Measurements from ENCODE around the gene USPL1.
"Not testable (repeated sequence)": the region's sequence is repeated elsewhere in the genome, so short reads cannot be mapped to it uniquely, and the experiment has no call there.

Gene USPL1

DNA sequence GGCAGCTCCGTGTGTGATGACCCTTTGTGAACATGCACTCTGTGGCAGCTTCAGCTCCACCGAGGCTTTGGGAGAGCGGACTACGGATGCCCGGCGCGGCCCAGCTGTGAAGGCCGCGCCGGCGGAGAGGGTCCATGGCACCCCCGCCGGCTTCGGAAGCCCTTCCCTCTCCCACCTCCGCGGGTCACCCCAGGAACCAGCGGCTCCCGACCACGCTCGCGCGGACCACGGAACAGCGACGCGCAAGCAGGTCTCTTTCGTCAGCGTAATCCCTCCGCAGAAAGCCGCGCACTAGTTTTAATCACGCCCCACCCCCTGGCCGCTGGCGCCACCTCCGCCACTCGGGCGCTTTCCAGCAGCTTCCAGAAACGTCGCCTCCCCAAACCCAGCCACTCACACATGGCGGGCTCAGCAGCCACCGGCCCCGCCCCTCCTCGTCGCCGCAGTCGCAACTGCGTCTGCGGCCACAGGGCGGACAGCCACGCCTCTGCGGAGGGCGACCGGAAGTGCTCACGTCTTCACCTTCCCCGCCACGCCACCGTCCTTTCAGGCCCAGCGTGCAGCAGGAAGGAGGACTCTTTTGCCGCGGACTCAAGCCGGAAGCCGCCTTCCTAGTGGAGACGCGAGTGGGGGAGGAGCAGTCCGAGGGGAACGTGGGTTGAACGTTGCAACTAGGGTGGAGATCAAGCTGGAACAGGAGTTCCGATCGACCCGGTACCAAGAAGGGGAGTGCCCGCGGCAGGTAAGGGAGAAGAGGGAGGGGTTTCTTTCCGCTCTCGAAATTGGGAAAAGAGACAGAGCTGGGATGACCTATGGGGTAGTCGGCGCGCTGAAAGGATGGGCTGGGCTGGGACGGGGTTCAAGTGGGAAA lies at the start of gene USPL1:
Gene USPL1 (plus strand): TSS at position 606 of the 871 bp plus-strand sequence. CDS start 3,221 bp downstream, outside the sequence.
- peak; percentile 100 for DNase-seq
- in situ Hi-C loops (cut with MboI; ENCODE audit: low pct_unique_long_range_greater_than_20kb, low sequenced_read_pairs) = no loop called here

DNA sequence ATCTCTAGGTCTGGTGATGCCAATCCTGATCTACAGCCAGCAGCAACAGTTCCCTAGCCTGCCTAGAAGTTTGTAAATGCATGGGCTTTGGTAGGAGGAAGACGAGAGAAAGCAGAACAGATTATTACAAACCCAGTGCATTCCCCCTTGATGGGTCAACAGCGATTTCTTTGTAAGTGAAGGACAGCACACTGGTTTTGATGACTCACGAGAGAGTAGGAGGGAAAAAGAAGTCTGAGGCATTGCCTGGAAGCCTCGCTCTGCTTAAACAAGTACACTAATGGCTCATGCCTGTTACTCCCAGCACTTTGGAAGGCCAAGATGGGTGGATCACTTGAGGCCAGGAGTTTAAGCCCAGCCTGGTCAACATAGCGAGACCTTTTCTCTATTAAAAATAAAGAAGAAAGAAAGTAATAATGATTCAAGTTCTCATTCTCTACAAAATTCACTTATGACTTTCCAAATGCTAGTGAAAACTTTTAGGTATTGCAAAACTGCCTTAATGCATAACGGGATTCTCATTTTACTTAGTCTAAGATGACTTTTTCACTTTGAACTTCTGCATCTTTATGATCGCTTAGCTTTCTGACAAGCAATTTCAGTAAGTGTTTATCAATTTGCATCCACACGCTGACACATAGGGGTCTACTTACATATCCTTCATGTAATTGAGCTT lies 47.7 kb upstream of the USPL1 start:
- DNase-seq = no peak
- in situ Hi-C loops (cut with MboI; ENCODE audit: low pct_unique_long_range_greater_than_20kb, low sequenced_read_pairs) = loop anchor here (25.0 kb wide), 1 partner anchor 433 kb away; no protein-coding TSS in a partner anchor

DNA sequence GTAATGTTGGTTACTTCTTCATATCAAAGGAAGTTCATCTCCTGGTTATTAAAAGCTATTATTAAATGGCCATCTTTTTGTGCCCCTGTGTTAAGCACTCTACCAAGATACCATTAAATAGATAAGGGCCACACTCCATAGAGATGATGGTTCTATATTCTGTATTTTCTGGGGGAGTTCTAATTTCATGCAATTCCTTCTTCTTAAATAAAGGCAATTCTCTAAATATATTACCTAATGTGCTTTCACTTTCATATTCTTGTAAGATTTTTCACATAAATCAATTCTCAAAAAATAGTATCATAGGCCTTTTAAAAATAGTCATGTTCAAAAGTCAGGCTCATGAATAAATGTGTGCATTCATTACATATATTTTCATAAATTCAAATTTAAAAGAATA lies 47.0 kb upstream of the USPL1 start:
- DNase-seq = no peak
- in situ Hi-C loops (cut with MboI; ENCODE audit: low pct_unique_long_range_greater_than_20kb, low sequenced_read_pairs) = loop anchor here (25.0 kb wide), 1 partner anchor 433 kb away; no protein-coding TSS in a partner anchor

DNA sequence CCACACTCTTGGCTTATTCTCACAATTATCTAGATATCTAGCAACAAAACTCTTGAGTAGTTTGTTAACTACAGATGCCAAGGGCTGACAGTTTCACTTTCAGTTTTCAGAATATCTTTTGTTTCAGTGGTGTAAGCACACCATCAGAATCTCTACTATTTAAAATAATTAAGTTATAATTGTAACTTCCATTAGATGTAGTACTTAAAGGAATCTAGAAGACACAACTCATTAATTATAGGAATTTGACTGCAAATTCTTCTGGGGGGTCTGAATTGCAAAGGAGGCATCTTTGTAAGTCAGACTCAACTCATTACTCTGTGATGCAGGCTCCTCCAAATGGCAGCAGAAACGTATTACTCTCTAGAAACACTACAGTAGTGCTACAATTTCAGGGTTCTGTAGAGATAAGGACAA lies 44.9 kb upstream of the USPL1 start:
- in situ Hi-C loops (cut with MboI; ENCODE audit: low pct_unique_long_range_greater_than_20kb, low sequenced_read_pairs) = loop anchor here (25.0 kb wide), 1 partner anchor 436 kb away; no protein-coding TSS in a partner anchor

DNA sequence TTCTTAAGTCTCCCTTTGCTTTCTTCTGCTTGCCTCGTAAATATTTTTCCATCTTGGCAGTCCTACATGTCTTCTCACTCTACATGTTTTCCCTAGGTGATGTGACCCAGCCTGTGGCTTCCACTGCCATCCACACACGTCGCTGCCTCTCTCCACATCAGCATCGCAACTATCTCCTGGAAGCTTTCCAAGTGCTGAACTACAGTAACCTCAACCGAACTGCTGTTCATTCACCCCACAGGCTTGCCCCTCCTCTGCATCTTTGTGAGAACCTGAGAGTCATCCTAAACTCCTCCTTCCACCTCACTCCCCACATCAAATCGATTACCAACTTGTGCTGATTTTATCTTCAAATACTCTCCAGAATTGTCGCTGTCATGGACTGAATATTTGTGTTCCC lies 41.2 kb upstream of the USPL1 start:
- peak; percentile 33 for DNase-seq

More for the DNA sequence above, 44.9 kb upstream of the USPL1 start:
- peak; percentile 44 for DNase-seq

DNA sequence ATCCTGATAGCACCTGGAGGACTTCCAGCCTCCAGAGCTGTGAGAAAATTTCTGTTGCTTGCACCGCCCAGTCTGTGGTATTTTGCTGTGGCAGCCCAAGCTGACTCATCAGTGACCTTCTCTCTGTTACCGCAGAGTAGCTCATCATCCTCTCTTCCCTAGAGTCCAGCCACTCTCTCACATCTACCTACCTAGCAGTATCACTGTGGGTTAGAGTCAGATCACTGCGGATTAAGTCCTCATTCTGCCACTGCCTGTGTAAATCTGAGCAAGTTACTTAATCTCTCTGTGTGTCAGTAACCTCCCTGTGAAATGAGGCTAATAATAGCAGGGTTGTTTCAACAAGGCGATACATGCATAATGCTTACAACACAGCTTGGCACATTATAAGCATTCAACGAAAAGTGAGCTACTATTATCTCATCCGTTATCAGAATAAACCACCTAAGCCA lies 40.3 kb upstream of the USPL1 start:
- peak; percentile 41 for DNase-seq
- in situ Hi-C loops (cut with MboI; ENCODE audit: low pct_unique_long_range_greater_than_20kb, low sequenced_read_pairs) = no loop called here

More for the DNA sequence above, 41.2 kb upstream of the USPL1 start:
- in situ Hi-C loops (cut with MboI; ENCODE audit: low pct_unique_long_range_greater_than_20kb, low sequenced_read_pairs) = no loop called here

DNA sequence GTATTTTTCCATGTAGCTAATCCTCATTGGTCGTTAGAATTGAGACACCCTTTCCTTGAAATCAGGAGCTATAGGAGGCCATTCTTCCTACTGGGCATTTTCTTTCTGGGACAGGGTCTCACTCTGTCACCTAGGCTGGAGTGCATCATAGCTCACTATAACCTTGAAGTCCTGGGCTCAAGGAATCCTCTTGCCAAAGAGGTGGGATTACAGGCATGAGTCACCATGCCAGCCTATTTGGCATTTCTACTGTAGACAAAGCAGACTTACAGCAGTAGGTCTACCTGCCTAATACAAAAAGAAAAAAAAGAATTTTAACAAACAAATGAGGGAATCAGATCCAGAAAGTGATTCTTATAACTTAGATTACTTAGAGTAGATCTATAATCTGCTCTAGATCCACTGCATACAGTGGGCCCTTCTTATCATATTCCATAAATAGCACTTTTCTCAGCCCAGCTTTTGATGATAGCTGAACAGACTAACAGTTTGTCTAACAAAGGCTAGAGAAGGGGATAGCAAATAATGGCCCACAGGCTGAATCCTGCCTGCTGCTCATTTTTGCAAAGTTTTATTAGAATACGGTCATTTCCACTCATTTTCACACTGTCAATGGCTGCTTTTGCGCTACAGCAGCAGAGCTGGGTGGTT lies 36.7 kb upstream of the USPL1 start:
- no peak for DNase-seq
- in situ Hi-C loops (cut with MboI; ENCODE audit: low pct_unique_long_range_greater_than_20kb, low sequenced_read_pairs) = no loop called here

DNA sequence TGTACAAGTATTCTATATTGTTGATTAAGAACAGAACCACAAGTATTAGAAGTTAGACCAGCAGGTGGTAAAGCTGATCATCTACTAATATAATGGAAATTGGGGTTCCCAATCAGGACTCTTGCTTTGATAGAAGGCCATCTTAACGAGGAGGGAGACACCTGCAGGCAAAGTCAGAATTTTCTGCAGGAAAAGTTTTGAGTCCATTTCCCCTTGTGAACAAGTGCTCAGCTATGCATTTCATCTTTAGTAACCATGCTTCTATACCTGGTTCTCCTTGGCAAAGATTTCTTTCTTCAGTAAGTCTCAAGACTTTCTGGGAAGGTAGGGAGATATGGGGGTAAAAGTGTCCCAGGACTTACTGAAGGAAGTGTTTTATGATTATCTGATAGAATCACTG lies 36.1 kb upstream of the USPL1 start:
- DNase-seq = peak; percentile 24
- in situ Hi-C loops (cut with MboI; ENCODE audit: low pct_unique_long_range_greater_than_20kb, low sequenced_read_pairs) = no loop called here

DNA sequence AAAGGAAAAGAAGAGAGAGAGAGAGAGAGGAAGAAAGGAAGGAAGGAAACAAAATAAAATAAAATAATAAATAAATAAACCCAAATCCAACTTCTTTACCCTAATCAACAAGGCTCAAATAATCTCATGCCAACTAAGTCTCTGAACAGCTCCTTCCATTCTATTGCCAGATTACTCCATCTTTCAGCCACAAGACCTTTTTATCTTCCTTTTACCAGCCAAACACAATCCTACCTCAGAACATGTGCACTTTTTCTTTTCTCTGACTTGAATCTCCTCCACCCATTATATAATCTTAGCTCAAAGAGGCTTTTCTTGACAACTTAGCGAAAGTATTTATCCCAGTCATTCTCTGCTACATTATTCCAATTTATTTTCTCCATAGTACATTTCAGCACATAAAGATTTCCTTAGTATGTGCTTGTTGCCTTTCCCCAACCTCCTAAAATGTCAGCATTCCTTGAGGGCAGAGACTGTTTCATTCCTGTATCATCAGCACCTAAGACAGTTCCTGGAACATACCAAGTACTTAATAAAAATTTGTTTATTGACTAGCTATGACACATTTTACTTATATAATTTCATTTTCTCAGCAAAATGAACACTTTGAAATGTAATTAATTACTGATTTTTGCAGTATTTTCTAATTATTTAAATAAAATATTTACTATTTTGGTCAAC lies 33.5 kb upstream of the USPL1 start:
- DNase-seq = no peak
- in situ Hi-C loops (cut with MboI; ENCODE audit: low pct_unique_long_range_greater_than_20kb, low sequenced_read_pairs) = no loop called here

DNA sequence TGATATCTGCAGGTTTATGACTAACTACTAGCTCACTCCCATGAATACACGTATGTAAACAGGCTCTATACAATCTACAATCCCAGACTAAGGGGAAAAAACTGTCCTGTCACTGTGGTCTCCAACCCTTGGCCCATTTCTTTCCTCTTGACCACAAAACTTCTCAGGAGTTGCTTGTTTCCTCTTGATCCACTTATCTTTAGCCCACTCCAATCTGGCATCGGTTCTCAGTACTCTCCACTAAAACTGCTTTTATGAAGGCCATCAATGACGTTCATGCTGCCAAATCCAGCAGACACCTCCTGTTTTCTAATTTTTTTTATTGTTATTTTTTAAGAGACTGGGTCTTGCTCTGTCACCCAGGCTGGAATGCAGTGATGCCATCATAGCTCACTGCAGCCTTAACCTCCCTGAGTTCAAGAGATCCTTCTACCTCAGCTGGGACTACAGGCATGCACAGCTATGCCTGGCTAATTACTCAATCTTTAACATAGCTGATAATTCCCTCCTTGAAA lies 31.9 kb upstream of the USPL1 start:
- in situ Hi-C loops (cut with MboI; ENCODE audit: low pct_unique_long_range_greater_than_20kb, low sequenced_read_pairs) = no loop called here
- DNase-seq = peak; percentile 61

DNA sequence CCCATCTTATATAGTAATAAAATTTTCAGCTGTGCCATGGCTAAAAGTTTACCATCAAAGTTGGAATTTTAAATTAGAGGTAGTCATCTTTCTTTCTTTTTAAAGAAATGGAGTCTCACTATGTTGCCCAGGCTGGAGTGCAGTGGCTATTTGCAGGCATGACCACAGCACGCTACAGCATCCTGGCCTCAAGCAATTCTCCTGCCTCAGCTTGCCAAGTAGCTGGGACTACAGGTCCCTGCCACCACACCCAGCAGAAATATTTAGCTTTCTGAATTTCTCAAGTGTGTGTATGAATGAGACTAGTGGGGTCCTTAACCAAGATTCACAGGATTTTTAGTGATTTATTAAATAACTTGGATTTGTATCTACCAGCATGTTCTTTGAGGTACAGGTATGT lies 30.5 kb upstream of the USPL1 start:
- in situ Hi-C loops (cut with MboI; ENCODE audit: low pct_unique_long_range_greater_than_20kb, low sequenced_read_pairs) = no loop called here
- no peak for DNase-seq

DNA sequence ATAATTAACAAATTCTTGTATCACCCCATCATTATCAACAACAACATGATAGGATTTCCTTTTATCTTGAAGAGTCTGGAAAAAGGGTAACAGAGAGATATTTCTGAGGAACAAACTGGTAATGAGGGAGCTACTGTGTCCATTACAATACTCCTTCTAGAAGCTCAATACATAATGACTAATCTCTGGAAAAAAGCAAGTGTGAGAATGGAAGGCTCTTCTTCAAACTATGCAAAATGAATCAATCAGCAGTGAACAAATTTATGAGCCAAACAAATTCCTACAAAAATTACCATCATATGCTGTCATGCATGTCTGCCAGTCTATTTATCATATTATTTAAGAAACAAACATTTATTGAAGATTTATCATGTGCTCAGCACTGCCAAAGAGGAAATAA lies 30.0 kb upstream of the USPL1 start:
- in situ Hi-C loops (cut with MboI; ENCODE audit: low pct_unique_long_range_greater_than_20kb, low sequenced_read_pairs) = no loop called here
- DNase-seq = no peak

DNA sequence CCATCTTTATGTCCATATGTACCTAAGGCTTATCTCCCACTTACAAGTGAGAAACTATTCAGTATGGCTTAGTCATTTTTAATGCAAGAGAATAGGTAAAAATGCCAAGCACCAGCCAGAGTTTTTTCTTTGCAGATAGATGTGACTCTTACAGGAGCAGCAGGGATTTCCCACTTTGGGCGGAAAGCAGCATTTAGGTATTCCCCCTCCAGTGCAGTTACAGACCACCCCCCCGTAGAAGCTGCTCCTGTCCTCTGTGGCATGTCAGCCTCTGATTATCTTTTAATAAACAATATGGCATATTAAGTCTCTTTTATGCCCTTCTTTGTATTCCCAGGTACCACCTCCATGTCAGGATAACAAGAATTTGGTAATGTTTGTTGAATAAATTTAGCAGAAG lies 24.7 kb upstream of the USPL1 start:
- DNase-seq = no peak
- in situ Hi-C loops (cut with MboI; ENCODE audit: low pct_unique_long_range_greater_than_20kb, low sequenced_read_pairs) = no loop called here

DNA sequence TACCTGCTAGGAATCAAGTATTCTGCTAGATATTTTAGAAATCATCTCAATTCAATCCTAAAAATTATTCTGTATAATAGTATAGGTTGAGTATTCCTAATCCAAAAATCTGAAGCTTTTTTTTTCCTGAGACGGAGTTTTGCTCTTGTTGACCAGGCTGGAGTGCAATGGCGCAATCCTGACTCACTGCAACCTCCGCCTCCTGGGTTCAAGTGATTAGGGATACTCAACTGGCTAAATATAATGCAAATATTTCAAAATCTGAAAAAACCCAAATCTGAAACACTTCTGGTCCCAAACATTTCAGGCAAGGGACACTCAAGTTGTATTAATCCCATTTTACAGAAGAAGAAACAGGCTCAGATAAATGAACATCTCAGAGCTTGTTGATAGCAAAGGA lies 17.2 kb upstream of the USPL1 start:
- in situ Hi-C loops (cut with MboI; ENCODE audit: low pct_unique_long_range_greater_than_20kb, low sequenced_read_pairs) = no loop called here
- no peak for DNase-seq

DNA sequence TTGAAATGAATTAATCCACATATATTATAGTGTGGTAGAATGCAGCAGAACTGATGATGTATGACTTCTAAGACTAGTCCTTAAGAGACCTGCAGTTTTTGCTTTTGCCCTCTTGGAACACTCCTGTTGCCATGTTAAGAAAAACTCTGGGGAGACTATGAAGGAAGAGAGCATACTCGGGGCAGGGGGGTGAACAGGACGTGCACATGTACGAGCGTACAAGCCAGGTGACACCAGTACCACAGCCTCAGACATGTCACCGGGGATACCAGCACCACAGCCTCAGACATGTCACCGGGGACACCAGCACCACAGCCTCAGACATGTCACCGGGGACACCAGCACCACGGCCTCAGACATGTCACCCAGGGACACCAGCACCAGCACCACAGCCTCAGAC lies 15.9 kb upstream of the USPL1 start:
- DNase-seq = no peak
- in situ Hi-C loops (cut with MboI; ENCODE audit: low pct_unique_long_range_greater_than_20kb, low sequenced_read_pairs) = no loop called here

DNA sequence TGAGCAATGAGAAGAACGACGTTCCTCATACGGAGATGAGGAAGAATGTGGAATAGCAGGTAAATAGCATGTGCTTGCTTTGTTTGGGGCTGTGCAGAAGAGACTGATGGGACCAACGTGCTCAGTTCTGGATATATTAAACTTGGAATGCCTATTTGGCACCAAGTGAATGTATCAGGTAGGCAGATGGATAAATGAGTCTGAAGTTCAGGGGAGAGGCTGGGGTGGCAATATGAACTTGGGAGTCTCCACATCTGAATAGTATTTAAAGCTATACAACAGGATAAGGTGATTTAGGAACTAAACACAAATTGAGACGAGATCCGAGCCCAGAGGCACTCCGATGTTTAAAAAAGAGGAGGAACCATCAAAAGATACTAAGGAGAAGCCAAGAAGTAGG lies 12.7 kb upstream of the USPL1 start:
- DNase-seq = no peak
- in situ Hi-C loops (cut with MboI; ENCODE audit: low pct_unique_long_range_greater_than_20kb, low sequenced_read_pairs) = no loop called here

DNA sequence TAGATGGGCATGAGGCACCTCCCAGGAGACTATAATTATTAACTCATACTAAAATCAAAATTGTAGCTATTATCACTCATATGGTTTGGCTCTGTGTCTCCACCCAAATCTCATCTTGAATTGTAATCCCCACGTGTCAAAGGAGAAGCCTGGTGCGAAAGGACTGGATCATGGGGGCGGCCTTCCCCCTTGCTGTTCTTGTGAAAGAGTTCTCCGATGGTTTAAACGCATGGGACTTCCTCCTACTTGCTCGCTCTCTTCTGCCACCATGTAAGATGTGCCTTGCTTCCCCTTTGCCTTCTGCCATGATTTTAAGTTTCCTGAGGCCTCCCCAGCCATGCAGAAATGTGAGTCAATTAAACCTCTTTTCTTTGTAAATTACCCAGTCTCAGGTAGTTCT lies 10.5 kb upstream of the USPL1 start:
- DNase-seq; in situ Hi-C loops (cut with MboI; ENCODE audit: low pct_unique_long_range_greater_than_20kb, low sequenced_read_pairs): not testable (repeated sequence)

DNA sequence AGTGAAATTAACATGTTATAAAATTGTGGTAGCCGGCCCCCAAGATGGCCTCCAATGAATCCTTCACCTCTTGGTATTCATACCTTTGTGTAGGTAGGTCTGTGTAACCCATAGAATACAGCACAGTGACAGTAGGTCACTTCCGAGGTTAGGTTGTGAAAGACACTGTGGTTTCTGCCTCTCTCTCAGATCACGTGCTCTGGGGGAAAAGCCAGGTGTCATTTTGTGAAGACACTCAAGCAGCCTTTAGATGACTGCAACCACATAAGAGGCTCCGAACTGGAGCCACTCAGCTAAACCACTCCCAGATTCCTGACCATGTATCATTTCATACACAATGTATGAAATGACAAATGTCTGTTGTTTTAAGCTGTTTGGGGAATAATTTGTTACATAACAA lies 9.8 kb upstream of the USPL1 start:
- in situ Hi-C loops (cut with MboI; ENCODE audit: low pct_unique_long_range_greater_than_20kb, low sequenced_read_pairs) = no loop called here
- peak; percentile 28 for DNase-seq

DNA sequence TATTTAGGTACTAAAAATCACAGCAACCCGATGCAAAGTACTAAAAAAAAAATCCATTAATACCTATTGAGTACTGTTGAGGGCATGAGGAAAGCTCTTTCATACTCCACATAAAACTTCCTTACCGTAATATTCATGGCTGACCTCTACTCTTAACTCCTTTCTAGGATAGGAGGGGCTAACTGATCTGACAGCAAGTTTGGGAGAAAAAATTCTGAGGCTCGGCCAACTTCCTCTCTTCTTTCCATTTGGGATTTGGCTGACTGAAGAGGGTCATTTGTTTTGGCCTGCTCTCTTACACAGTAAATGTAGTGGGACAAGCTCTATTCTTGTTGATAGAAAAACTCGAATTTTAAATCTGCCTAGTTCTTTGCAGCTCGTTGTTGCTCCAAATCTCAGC lies 9.4 kb upstream of the USPL1 start:
- in situ Hi-C loops (cut with MboI; ENCODE audit: low pct_unique_long_range_greater_than_20kb, low sequenced_read_pairs) = no loop called here

More for the DNA sequence above, 9.4 kb upstream of the USPL1 start:
- no peak for DNase-seq

Measured in KBM-7 (cell line).